HFF-Myc (cell line): ENCODE results near the gene GALNT11.

Experiments used
- DNase-seq: peaks from one replicate; pipeline ENCODE4 v3.0.0-alpha.2; 2011; ENCODE audit warnings: low read depth; ENCODE audit errors: extremely low read depth
- H3K4me3 ChIP-seq: replicated peaks from 2 replicates; pipeline ENCODE4 v1.5.1; 2011; ENCODE audit warnings: low read depth, mild to moderate bottlenecking, control low read depth, low read length
- TF ChIP-seq, protein P1 (sequence below): IDR thresholded peaks from 2 replicates; pipeline ENCODE4 v1.5.1; 2012; ENCODE audit warnings: mild to moderate bottlenecking, low read depth, low read length, control low read depth; ENCODE audit errors: missing control alignments

The GALNT11 gene

DNA sequence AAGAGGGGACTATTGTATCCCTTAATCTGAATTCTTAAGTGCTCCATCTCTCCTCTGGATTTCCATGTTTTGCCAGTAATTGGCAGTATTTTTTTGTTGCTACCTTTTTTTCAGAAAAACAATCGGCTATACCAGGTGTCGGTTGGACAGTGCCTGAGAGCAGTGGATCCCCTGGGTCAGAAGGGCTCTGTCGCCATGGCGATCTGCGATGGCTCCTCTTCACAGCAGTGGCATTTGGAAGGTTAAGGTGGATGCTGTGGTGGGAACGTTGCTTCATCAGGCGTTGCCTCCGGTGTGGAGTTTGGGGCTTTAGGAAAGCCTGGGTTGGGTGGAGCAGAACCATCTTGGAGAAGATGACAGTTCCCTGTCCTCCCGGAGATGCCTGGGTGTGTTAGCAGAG lies 96.0 kb downstream of the GALNT11 start:
- DNase-seq = no peak
- TF ChIP-seq, protein P1, sequence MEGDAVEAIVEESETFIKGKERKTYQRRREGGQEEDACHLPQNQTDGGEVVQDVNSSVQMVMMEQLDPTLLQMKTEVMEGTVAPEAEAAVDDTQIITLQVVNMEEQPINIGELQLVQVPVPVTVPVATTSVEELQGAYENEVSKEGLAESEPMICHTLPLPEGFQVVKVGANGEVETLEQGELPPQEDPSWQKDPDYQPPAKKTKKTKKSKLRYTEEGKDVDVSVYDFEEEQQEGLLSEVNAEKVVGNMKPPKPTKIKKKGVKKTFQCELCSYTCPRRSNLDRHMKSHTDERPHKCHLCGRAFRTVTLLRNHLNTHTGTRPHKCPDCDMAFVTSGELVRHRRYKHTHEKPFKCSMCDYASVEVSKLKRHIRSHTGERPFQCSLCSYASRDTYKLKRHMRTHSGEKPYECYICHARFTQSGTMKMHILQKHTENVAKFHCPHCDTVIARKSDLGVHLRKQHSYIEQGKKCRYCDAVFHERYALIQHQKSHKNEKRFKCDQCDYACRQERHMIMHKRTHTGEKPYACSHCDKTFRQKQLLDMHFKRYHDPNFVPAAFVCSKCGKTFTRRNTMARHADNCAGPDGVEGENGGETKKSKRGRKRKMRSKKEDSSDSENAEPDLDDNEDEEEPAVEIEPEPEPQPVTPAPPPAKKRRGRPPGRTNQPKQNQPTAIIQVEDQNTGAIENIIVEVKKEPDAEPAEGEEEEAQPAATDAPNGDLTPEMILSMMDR = no peak
- no peak overlapping the region for H3K4me3 ChIP-seq

DNA sequence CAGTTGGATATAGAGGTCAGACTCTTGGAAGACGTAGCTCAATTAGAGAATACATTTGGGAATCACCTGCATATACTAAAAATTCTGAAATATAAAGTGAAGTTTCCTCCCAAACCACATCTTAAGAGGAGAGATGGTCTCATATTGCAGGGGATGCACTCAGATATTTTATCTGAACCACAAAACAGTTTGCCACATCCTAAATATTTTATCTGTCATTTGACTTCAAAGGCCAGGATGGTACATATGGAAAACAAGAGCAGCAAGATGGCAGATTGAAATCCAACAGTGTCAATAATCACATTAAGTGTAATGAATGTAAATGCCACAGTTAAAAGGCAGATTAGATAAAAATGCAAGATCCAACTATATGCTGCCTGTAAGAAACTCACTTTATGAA lies 97.1 kb downstream of the GALNT11 start:
- no peak overlapping the region for H3K4me3 ChIP-seq
- DNase-seq = no peak
- TF ChIP-seq, protein P1 = no peak

DNA sequence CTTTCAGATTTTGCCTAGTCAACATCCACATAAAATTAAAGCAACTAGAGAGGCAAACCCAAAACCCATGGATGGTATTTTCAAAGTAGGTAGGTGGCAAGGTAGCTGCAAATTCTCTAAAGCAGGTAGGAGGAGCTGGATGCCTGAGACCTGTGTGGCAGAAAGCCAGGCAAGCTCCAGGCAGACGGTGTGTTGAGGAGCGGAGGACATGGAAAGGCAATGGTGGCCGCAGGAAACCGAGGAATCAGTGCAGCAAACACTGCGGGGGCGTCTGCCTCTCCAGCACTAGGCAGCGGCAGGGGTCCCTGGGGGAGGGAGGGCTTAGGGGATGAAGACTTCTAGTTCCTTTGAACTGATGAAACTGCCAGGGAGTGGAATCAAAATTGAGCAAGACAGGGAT lies 101.3 kb downstream of the GALNT11 start:
- H3K4me3 ChIP-seq = no peak overlapping the region
- no peak for DNase-seq
- TF ChIP-seq, protein P1 = no peak

DNA sequence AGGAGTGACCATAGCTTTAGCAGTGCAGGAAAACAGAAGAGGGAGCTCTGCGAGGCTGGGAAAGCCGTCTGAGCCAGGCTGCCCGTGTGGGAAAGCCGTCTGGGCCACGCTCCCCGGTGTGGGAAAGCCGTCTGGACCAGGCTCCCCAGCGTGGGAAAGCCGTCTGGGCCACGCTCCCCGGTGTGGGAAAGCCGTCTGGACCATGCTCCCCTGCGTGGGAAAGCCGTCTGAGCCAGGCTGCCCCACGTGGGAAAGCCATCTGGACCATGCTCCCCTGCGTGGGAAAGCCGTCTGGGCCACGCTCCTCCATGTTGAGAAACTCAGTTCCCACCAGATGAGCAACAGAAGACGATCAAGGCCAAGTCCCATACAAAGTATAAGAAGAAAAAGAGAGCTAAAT lies 101.8 kb downstream of the GALNT11 start:
- no peak for DNase-seq
- no peak overlapping the region for H3K4me3 ChIP-seq
- TF ChIP-seq, protein P1 = no peak

DNA sequence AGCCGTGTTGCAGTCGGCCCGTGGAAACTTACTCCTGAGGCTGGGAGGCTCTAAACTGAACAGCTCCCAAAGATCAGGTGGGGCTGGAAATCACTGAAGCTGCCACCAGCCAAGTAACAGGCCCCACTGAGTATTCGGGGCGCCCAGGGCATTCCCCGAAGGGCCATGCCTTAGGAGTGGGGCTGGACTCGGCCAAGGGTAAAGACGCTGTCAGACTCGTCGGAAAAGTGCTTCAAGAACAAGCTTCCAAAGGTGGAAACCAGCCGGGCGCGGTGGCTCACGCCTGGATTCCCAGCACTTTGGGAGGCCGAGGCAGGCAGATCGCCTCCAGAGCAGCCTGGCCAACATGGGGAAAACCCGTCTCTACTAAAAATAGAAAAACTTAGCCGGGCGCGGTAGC lies 102.8 kb downstream of the GALNT11 start:
- TF ChIP-seq, protein P1 = no peak
- DNase-seq = no peak
- H3K4me3 ChIP-seq = no peak overlapping the region

DNA sequence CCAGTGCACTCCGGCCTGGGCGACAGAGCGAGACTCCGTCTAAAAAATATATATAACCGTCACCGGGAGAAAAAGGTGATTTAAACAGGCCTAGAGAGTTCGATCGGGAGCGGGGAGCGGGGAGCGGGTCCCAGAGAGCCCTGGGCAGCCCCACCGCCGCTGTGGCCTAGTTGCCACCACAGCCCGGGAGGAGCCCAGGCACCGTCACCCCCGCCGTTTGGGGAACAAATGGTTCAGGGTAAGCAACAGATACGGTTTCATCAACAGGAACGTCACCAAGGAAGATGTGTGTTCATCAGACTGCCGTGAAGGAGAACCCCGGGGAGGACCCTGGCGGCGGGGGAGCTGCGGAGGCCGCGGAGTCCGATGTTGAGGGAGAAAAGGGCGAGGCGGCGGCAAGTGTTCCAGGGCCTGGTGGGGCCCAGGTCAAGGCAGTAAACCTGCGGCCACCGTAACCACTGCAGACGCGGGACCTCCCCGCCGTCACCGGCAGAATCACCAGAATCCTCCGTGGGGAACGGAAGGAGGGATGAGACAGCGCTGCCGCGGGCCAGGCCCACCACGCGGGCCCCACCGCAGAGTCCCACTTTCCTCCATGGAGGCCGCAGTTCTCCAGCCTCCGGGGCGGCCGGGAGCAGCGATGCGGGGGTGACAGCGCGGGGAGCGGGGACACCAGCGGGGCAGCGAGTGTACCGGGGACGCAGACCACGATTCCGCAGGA lies 103.4 kb downstream of the GALNT11 start:
- H3K4me3 ChIP-seq = no peak overlapping the region
- TF ChIP-seq, protein P1 = no peak
- no peak for DNase-seq

DNA sequence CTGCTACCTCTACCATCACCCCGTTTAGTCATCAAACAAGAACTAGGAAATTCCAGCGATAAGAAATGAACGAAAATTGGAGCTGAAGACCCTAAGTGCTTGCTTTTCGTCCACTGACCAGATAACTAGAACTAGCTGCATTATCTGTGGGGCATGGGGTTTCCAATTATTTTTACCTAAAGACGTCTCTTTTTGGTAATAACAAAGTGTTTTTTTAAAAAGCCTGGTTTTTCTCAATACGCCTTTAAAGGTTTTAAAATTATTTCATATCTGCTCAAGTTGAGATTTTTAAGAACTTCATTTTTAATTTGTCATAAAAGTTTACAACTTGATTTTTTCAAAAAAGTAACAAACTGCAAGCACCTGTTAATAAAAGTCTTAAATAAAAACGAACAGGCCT lies 104.2 kb downstream of the GALNT11 start:
- no peak for DNase-seq
- no peak overlapping the region for H3K4me3 ChIP-seq
- TF ChIP-seq, protein P1 = no peak
